DMS53 treated with DMSO at 0.1 percent for 48 hours (cell line): ENCODE measurements around the gene RNF214.
"Not testable (repeated sequence)": the region's sequence is repeated elsewhere in the genome, so short reads cannot be mapped to it uniquely, and the experiment has no call there.

Experiments
- DNase-seq: peaks from one replicate; lab custom pipeline; 2025; ENCODE audit not compliant: unreplicated experiment; lab: John Stamatoyannopoulos, UW

The RNF214 gene

DNA sequence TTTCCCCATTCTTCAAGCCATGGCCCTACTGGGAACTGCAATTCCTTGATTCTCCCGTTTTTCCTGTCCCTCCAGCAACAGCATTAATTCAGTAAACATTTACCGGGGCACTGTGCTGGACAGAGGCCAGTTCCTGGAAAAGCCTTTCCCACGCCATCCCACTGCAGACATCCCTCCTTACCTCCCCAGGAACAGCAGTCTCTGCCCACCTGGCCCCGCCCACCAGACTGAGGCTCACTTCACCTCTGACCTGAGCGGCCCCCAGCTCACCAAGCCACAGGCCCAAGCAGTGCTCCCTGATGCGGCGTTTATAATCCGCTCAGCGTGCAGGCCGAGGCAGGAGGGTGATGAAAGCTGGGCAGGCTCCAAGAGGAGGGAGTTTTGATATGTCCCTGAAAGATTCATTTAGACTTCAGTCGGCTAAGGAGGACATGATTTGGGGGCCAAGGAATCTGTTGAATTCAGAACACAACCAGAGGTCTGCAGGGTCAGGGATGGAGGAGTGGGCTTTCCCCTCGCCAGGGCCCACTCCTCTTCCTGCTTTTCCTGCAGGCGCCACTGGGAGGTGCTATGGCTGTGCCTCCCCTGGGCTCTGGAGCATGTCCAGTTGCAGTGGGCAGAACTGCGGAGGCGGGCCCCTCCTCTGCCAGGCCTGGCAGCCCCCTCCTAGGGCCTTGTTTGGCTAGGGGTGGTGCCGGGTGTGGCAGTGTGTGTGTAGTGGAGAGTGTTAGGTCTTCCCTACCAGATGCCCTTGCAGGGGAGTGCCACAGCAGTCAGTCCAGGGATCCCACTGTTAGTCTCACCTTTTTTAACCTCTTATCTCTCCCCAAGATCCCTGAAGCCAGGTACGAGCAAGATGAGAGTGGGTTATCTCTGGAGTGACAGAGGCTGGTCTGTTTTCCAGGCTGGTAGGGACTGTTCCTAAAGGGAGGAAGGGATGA is 34.7 kb upstream of the RNF214 start:
- DNase-seq, result no peak

DNA sequence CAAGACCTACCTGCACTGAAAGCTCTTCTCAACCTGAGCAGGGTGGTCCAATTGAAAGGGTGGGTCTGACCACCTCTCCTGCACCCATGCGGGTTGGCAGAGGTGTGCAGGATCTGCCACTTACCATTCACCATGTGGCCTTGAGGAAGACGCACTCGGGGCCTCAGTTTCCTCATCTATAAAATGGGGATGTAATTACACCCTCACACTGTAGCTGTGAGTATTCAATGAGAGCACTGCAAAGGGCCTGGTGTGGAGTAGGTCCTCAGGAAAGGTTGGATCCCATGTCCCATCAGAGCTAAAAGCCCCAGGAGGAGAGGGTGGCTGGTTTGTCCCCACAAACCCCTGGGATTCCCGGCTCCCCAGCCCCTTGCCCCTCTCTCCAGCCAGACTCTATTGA is 33.9 kb upstream of the RNF214 start:
- DNase-seq, result no peak

DNA sequence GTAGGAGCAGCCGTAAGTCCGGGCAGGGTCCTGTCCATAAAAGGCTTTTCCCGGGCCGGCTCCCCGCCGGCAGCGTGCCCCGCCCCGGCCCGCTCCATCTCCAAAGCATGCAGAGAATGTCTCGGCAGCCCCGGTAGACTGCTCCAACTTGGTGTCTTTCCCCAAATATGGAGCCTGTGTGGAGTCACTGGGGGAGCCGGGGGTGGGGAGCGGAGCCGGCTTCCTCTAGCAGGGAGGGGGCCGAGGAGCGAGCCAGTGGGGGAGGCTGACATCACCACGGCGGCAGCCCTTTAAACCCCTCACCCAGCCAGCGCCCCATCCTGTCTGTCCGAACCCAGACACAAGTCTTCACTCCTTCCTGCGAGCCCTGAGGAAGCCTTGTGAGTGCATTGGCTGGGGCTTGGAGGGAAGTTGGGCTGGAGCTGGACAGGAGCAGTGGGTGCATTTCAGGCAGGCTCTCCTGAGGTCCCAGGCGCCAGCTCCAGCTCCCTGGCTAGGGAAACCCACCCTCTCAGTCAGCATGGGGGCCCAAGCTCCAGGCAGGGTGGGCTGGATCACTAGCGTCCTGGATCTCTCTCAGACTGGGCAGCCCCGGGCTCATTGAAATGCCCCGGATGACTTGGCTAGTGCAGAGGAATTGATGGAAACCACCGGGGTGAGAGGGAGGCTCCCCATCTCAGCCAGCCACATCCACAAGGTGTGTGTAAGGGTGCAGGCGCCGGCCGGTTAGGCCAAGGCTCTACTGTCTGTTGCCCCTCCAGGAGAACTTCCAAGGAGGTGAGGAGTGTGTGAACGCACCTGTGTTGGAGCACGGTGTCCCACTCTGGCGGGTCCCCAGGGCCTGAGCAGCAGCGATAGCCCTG is 33.2 kb upstream of the RNF214 start, which contains the start of gene TAGLN:
TSS of gene TAGLN (plus strand) at position 318 of the 863 bp plus-strand sequence. CDS start 3,644 bp downstream, outside the sequence.
- no peak for DNase-seq

DNA sequence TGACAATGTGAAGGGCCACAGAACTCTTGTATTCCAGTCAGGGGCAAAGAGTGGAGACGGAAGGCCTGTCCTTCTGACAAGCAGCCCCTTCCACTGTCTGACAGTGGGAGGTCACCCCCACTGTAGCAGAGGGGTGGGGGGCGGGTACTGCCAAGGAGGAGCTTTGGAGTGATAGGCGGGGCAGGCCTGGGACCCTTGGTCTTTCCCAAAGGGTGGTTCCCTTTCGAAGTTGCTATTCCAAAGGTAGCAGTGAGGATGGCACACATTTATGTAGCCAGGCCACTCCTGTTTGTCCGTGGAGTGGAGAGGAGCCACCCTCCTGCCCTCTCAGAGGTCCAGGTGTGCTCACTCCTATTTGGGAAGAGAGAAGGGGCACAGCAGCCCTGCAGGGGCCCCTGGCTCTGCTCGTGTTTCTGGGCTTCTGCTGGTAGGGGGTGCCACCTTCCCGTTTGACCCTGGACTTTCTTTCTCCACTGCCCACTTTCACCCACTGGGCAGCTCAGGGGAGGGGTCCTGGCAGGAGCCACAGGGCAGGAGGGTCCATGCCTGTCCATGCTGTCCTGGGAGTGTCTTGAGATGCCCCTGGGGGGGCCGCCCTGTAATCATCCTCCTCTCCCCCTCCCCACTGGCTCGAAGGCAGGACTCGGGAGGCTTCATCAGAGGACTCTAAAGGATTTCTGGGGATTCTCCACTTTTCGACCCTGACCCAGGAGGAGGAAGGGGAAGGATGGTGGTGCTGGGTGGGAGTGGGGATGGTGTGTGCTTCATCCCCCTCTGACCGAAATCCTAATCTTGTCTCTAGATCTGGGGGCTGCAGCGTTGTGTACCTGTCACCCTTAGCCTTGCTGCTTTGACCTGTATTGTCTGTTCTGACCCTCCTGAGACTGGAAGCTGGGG is 32.3 kb upstream of the RNF214 start:
- no peak for DNase-seq

DNA sequence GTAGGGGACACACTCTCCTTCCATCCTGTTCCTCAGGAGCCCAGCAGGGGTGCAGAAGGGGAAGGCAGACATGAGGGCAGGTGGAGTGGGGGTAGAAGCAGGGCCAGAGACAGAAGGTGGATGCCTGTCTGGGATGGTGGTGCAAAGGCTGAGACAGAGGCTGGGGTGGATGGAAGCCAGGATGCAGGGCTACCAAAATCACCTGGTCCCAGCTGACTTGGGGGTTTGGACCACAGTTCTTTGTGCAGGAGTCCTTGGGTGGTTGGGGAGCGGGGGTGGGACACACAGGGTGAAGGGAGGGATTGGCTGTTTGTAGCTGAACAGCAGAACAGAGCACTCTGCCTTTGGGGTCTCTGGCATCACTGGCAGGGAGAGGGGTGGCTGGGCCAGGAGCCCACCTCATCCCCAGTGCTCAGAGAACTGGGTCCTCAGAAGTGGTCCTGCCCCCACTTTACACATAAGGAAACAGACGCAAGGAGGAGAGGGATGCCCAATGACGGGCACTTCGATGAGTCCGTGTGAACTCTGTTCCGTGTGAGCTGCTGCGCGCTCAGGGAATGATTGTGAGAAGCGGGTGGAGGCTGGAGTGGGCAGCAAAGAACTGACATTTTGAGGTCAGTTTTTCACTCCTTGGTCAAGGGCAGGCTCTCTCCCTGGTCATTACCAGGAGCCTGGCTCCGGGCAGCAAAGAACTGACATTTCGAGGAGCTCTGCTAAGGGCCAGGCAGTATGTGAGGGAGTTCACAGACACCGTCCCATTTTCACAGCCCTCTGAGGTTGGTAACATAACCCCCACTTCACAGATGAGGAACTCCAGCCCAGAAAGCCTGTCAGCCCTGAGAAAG is 31.4 kb upstream of the RNF214 start:
- no peak for DNase-seq

DNA sequence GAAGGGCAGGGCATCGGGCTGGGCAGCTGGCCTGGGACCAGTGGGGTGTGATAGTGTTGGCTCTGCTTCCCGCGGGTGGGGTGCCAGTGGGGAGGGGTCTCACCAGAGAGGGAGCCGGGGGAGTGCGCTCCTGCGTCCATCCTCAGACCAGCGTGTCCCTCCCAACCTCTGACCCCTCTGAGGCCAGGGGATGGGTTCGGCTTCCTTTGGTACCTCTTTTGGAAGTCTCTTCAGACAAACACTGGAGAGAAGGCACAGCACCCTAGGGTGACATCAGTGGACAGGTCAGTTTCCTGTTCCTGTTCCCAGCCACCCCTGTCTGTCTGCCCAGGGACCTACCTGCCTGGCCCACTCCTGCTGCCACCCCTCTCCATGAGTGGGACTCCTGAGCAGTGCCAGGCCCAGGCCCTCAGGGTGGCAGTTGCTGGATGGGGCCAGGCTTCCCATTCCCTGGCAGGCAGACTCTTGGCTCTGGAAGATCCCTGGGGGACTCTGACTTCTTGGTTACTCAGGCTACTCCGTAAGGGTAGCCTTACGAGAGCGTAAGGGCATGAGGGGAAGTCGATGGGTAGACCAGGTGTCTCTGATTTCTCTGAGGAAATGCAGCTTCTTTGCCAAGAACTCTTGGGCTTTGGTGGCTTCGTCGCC is 30.7 kb upstream of the RNF214 start:
- no peak for DNase-seq

DNA sequence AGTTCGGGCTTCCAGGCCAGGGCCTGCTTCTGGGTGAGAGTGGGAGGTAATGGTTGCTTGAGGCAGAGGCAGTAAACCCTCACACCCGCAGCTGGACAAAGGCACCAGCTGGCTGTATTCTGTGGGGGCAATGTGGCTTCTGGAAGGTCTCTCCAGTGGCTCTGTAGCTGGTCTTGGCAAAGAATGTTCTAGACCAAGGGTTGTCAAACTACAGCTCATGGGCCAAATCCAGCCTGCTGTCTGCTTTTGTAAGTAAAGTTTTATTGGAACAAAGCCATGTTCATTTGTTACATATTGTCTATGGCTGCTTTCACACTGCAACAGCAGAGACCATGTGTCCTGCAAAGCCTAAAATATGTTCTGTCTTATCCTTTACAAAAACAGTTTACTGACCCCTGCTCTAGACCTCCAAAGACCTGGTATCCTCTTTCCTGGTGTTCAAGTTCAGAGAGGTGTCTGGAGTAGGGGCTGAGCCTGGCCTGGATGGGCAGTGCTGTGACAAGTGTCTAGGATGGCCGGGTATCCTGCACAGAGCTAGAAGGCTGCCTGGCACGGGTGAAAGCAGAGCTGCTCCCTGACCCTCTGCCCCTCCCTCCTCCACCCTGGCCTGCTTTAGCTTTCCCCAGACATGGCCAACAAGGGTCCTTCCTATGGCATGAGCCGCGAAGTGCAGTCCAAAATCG is 29.9 kb upstream of the RNF214 start:
- DNase-seq, result no peak

DNA sequence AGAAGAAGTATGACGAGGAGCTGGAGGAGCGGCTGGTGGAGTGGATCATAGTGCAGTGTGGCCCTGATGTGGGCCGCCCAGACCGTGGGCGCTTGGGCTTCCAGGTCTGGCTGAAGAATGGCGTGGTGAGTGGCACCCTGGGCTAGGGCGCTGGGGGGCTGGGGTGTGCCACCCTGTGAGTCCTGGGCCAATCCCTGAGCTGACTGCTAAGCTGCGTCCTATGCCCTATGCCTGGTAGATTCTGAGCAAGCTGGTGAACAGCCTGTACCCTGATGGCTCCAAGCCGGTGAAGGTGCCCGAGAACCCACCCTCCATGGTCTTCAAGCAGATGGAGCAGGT is 29.4 kb upstream of the RNF214 start:
- no peak for DNase-seq

DNA sequence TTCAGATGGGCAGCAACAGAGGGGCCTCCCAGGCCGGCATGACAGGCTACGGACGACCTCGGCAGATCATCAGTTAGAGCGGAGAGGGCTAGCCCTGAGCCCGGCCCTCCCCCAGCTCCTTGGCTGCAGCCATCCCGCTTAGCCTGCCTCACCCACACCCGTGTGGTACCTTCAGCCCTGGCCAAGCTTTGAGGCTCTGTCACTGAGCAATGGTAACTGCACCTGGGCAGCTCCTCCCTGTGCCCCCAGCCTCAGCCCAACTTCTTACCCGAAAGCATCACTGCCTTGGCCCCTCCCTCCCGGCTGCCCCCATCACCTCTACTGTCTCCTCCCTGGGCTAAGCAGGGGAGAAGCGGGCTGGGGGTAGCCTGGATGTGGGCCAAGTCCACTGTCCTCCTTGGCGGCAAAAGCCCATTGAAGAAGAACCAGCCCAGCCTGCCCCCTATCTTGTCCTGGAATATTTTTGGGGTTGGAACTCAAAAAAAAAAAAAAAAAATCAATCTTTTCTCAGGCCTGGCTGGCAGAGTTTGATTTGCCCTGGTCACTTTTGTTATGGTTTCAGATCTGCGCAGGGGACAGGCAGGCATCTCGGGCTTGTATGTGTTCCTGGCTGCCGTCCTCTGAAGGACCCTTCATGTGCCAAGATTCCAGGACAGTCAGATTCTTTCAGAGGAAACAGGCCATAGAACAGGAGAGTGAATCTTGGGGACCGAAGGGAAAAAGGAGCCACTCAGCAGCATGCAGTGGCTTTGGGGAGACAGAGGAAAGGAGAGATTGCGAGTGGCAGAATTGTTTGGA is 28.0 kb upstream of the RNF214 start:
- no peak for DNase-seq

DNA sequence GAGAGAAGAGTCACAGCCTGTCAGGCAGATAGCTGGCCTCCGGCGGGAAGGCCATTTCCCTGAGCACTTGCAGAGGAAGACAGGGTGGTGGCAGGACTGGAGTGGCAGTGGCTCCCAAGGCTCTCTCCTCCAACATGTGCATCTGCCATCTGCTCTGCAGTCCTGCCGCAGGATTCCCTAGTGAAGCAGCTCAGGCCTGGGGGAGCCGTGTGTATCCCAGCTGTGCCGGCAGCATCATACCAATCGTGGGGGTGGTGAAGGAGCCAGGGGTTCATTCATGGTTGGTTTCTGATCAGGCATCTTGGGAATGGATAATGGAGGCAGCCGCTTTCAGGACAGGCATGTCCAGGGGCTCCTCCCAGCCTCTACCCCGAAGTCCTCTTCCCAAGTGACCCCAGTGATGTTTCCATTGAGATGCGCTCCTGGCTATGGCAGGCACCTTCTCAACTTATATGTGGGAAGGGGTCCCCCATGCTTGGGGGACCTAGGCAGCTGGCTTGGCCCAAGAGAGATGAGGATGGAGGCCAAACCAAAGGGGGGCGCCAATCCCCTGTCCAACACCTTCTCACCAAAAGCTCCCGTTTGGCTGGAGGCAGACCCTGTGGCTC is 27.2 kb upstream of the RNF214 start:
- DNase-seq, result no peak

DNA sequence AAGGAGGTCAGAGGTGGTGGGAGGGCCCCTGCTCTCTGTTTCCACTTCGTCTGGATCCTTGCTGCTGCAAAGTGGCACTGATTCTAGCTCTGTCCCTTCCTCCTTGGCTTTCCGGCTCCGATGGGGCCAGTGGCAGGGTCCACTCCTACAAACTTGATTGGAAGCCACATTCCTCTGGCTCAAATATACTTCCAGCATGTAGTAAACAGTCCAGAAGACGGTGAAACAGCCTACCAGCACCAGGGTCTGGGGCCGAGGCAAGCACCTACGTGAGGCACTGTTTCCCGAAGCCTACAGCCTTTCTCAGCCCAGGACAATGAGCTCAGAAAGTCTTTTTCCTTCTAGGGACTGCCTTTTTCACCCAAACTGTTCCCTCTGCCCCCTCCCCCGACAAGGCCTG is 26.4 kb upstream of the RNF214 start:
- not testable (repeated sequence) for DNase-seq

DNA sequence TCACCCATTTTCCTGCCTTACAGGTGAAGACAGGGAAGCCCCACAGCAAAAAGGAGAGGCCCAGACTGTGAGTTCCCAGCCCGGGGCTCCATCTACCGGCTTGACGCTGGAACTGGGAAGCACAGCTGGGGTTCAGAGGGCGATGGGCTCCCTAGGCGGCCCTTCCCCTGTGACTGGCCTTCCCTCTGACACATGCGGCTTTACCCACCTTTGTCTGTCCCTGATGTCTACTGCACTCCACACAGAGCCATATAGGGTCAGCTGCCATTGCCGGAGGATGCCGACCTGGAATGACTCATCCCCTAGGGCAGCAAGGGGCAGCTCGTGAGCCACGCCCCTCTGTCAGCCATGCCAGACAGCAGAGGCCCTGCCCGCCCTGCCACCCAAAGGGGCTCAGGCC is 25.6 kb upstream of the RNF214 start:
- DNase-seq, result not testable (repeated sequence)

DNA sequence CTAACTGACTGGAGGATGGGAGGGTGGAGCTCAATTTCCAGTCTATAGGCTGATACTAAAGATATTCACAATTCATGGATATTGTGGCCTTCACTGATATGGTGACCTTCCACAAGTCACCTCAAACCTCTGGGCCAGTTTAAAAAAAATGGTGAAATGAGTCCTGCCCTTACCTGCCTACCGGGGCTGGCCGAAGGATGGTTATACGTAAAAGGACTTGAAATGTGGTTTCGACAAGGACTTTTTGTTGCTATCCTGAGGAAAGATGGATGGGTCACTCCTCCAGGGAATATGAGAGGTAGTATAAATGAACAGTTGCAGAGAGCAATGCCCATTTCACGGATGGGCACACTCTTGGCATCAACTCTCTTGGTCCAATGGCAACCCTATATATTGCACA is 25.0 kb upstream of the RNF214 start:
- DNase-seq, result not testable (repeated sequence)

DNA sequence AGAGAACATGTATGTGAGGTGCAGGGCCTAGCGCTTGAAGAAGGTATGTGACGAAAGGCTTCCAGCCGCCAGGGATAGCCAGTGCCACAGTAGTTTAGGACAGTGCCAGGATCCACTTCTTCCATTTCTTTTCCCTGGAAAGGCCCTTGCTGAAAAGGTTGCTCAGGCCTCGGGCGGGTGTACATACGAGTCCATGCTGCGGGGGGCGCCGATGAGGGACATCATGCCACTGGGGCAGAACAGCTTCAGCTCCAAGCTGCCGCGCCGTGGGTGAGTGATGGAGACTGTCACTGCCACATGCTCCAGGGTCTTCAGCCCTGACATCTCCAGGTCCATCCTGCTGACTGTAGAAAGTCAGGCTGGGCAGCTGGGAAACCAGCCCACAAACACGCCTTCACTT is 23.8 kb upstream of the RNF214 start:
- not testable (repeated sequence) for DNase-seq

DNA sequence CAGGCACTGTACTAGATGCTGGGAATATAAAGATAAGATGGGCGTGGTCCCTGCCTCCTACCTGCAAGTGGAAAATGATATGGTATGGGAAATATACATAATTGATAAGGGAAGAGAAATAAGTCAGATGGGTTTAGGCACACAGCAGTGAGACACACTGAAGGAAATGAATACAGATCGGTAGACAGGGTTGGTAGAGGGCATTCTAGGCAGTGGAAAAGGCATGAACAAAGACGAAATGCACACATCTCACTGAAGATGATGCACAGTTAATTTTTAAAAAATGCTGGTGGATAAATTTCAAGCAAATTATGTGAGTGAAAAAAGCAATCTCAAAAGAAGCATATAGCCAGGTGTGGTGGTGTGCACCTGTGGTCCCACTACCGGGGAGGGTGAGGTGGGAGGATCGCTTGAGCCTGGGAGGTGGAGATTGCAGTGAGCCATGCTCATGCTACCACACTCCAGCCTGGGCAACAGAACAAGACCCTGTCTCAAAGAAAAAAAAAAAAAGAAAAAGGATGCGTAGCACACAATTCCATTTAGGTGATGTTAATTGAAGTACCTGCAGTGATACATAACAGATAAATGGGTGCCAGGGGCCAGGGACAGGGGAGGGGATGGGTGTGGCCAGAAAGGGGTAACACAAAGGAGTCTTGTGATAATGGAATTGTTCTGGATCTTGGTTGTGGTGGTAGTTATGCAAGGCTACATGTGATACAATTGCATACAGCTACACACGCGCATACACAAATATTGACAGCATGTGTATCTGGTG is 22.9 kb upstream of the RNF214 start:
- not testable (repeated sequence) for DNase-seq

DNA sequence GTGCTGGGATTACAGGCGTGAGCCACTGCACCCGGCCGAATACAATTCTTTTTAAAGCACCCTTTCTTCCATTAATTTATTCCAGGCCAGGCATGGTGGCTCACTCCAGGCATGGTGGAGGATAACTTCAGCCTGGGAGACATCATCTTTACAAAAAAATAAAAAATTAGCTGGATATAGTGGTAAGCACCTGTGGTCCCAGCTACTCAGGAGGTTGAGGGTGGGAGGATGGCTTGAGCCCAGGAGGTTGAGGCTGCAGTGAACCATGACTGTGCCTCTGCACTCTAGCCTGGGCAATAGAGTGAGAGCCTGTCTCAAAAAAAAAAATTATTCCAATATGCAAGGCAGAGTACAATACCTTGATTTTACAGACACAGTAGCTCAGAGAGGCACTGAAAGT is 21.9 kb upstream of the RNF214 start:
- no peak for DNase-seq
